MM.1S (cell line): Measurements from ENCODE around the gene EFCAB12.

Experiments
- DNase-seq: peaks from one replicate; pipeline ENCODE4 v3.0.0-alpha.2; 2015
- H2AFZ ChIP-seq: fragments of 300-600 bp; sonication (generic); 2 replicates; pipeline ENCODE4 v1.6.0; 2016; ENCODE audit warnings: antibody characterized with exemption, low read length
- H3F3A ChIP-seq: fragments of 300-600 bp; sonication (generic); 2 replicates; pipeline ENCODE4 v1.6.1; 2016; ENCODE audit warnings: mild to moderate bottlenecking, antibody characterized with exemption, low read length, moderate library complexity, mixed read lengths; ENCODE audit not compliant: insufficient read depth
- H3K27ac ChIP-seq: fragments of 300-600 bp; sonication (generic); 2 replicates; pipeline ENCODE4 v1.5.1; 2016; ENCODE audit warnings: mild to moderate bottlenecking, low read length
- H3K27me3 ChIP-seq: fragments of 300-600 bp; sonication (generic); replicated peaks from 2 replicates; pipeline ENCODE4 v1.6.0; 2016; ENCODE audit warnings: low read length; ENCODE audit not compliant: insufficient read depth
- H3K36me3 ChIP-seq: fragments of 300-600 bp; sonication (generic); replicated peaks from 2 replicates; pipeline ENCODE4 v1.6.1; 2016; ENCODE audit warnings: mild to moderate bottlenecking, low read length, mixed read lengths; ENCODE audit not compliant: insufficient read depth
- H3K4me1 ChIP-seq: fragments of 300-600 bp; sonication (generic); 2 replicates; pipeline ENCODE4 v1.6.1; 2016; ENCODE audit warnings: low read length, mixed read lengths
- H3K4me2 ChIP-seq: fragments of 300-600 bp; sonication (generic); 2 replicates; pipeline ENCODE4 v1.6.0; 2016; ENCODE audit warnings: low read depth, low read length
- H3K4me3 ChIP-seq: fragments of 300-600 bp; sonication (generic); 2 replicates; pipeline ENCODE4 v1.5.1; 2016; ENCODE audit warnings: low read length, mixed read lengths
- H3K79me2 ChIP-seq: fragments of 300-600 bp; sonication (generic); 2 replicates; pipeline ENCODE4 v1.6.1; 2016; ENCODE audit warnings: mixed run types, low read length, mixed read lengths
- H3K9ac ChIP-seq: fragments of 300-600 bp; sonication (generic); 2 replicates; pipeline ENCODE4 v1.6.1; 2016; ENCODE audit warnings: low read length, mixed read lengths
- H3K9me2 ChIP-seq: fragments of 300-600 bp; sonication (generic); replicated peaks from 2 replicates; pipeline ENCODE4 v1.6.1; 2016; ENCODE audit warnings: mild to moderate bottlenecking, low read length, mixed read lengths; ENCODE audit not compliant: insufficient read depth
- H3K9me3 ChIP-seq: fragments of 300-600 bp; sonication (generic); replicated peaks from 2 replicates; pipeline ENCODE4 v1.6.1; 2016; ENCODE audit warnings: mild to moderate bottlenecking, low read length, mixed read lengths; ENCODE audit not compliant: insufficient read depth
- H4K20me1 ChIP-seq: fragments of 300-600 bp; sonication (generic); 2 replicates; pipeline ENCODE4 v1.6.1; 2016; ENCODE audit warnings: mild to moderate bottlenecking, low read length, moderate library complexity, mixed read lengths; ENCODE audit not compliant: insufficient read depth
- EZH2 ChIP-seq: fragments of 300-600 bp; sonication (generic); optimal IDR thresholded peaks from 2 replicates; pipeline ENCODE3; 2017; ENCODE audit warnings: low read depth, mild to moderate bottlenecking, antibody characterized with exemption, low read length, mixed read lengths
- EZH2phosphoT487 ChIP-seq: fragments of 300-600 bp; sonication (generic); IDR thresholded peaks from 2 replicates; pipeline ENCODE4 v1.6.1; 2018; ENCODE audit warnings: antibody characterized with exemption, low read length
- TF ChIP-seq, protein P1 (sequence below): fragments of 300-600 bp; sonication (generic); IDR thresholded peaks from 2 replicates; pipeline ENCODE4 v1.5.1; 2016; ENCODE audit warnings: antibody characterized with exemption, low read length, mixed read lengths

The EFCAB12 gene

DNA sequence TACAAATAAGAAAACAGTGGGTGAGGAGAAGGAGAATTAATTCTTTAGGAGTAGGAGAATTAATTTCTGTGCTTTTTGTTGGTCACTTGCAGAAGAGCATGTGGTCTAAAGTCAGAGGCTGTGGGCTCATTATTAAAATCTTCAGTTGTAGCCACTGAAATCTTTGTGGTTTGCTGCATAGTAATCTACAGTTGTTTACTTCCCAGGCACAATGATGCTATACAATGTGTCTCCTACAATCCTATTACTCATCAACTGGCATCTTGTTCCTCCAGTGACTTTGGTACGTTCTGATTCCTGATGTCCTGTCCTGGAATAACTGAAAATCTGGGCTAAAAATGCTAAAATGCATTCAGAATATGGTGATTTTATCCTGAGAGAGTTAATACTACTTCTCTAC, 32.6 kb upstream of the EFCAB12 start:
- H3K4me3 ChIP-seq = no peak overlapping the region
- H3K27me3 ChIP-seq = no peaks in the 10 kb centered on the region
- H3K36me3 ChIP-seq = no peaks in the 10 kb centered on the region
- no peak overlapping the region for H3K27ac ChIP-seq
- no peaks in the 10 kb centered on the region for H3F3A ChIP-seq
- no peaks in the 10 kb centered on the region for H3K79me2 ChIP-seq
- no peaks in the 10 kb centered on the region for H3K9me3 ChIP-seq
- no peak overlapping the region for H3K9ac ChIP-seq
- H2AFZ ChIP-seq = no peak overlapping the region
- H4K20me1 ChIP-seq = no peaks in the 10 kb centered on the region
- no peaks in the 10 kb centered on the region for H3K9me2 ChIP-seq
- H3K4me1 ChIP-seq = peaks cover 4% of the 10 kb centered on the region; the same call in 1 of the 2 replicates
- no peak for TF ChIP-seq EZH2
- TF ChIP-seq, protein P1, sequence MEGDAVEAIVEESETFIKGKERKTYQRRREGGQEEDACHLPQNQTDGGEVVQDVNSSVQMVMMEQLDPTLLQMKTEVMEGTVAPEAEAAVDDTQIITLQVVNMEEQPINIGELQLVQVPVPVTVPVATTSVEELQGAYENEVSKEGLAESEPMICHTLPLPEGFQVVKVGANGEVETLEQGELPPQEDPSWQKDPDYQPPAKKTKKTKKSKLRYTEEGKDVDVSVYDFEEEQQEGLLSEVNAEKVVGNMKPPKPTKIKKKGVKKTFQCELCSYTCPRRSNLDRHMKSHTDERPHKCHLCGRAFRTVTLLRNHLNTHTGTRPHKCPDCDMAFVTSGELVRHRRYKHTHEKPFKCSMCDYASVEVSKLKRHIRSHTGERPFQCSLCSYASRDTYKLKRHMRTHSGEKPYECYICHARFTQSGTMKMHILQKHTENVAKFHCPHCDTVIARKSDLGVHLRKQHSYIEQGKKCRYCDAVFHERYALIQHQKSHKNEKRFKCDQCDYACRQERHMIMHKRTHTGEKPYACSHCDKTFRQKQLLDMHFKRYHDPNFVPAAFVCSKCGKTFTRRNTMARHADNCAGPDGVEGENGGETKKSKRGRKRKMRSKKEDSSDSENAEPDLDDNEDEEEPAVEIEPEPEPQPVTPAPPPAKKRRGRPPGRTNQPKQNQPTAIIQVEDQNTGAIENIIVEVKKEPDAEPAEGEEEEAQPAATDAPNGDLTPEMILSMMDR = no peak
- no peak for TF ChIP-seq EZH2phosphoT487
- no peak for DNase-seq
- H3K4me2 ChIP-seq = no peak overlapping the region

DNA sequence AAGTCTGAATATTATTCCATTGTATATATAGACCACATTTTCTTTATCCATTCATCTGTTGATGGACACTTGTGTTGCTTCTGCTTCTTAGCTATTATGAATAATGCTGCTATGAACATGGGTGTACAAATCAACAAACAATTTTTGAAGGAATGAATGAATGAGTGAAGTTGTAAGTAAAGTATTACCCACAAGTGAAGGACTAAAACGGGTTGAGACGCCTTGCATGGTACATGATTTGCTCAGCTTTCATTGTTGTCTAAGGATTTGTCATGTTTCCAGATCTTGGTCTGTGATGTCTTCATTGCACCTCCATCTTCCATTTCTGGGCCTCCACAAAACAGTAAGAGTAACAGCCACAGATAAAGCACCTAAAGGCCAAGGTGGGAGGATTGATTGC, 32.1 kb upstream of the EFCAB12 start:
- no peak for DNase-seq
- H2AFZ ChIP-seq = no peak overlapping the region
- H3K9me3 ChIP-seq = no peaks in the 10 kb centered on the region
- H3K9me2 ChIP-seq = no peaks in the 10 kb centered on the region
- H3K79me2 ChIP-seq = no peaks in the 10 kb centered on the region
- H3K4me2 ChIP-seq = no peak overlapping the region
- TF ChIP-seq EZH2phosphoT487 (no peak), EZH2 (no peak)
- TF ChIP-seq, protein P1 = no peak
- H3K36me3 ChIP-seq = no peaks in the 10 kb centered on the region
- no peak overlapping the region for H3K4me3 ChIP-seq
- H4K20me1 ChIP-seq = no peaks in the 10 kb centered on the region
- peaks cover 4% of the 10 kb centered on the region; the same call in 1 of the 2 replicates for H3K4me1 ChIP-seq
- no peaks in the 10 kb centered on the region for H3F3A ChIP-seq
- H3K9ac ChIP-seq = no peak overlapping the region
- H3K27ac ChIP-seq = no peak overlapping the region
- H3K27me3 ChIP-seq = no peaks in the 10 kb centered on the region

DNA sequence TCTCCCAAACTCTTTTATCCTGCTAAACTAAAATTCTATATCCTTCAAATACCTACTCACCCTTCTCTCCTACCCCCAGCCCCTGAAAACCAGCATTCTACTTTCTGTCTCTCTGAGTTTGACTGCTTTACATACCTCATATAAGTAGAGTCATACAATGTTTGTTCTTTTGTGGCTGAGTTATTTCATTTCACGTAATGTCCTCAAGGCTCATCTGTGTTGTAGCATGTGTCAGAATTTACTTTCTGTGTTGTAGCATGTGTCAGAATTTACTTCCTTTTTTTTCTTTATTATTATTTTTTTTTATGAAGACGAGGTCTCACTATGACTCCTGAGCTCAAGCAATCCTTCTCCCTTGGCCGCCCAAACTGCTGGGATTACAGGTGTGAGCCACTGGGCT, 31.7 kb upstream of the EFCAB12 start:
- Histone ChIP-seq H3K79me2 (no peaks in the 10 kb centered on the region), H3K4me3 (no peak overlapping the region), H4K20me1 (no peaks in the 10 kb centered on the region), H3K4me2 (no peak overlapping the region), H3K9me3 (no peaks in the 10 kb centered on the region), H3K27me3 (no peaks in the 10 kb centered on the region), H3K36me3 (no peaks in the 10 kb centered on the region), H3K4me1 (peaks cover 4% of the 10 kb centered on the region; the same call in 1 of the 2 replicates), H3K9me2 (no peaks in the 10 kb centered on the region), H2AFZ (no peak overlapping the region), H3F3A (no peaks in the 10 kb centered on the region), H3K9ac (no peak overlapping the region), H3K27ac (no peak overlapping the region)
- TF ChIP-seq, protein P1 = no peak
- TF ChIP-seq EZH2phosphoT487 (no peak), EZH2 (no peak)
- DNase-seq = no peak
